Trophoblast cell (in vitro differentiated cells and primary cell): Measurements from ENCODE around the gene URAD.

ENCODE experiments used
- DNase-seq, 2 donors: peaks; one replicate each; pipeline ENCODE4 v3.0.0-alpha.2; 2016
- H2AFZ ChIP-seq: 2 replicates; pipeline ENCODE4 v1.6.1; 2013; ENCODE audit warnings: low read length, moderate library complexity, mild to moderate bottlenecking; ENCODE audit not compliant: insufficient read depth, poor library complexity
- H2AK5ac ChIP-seq: 2 replicates; pipeline ENCODE4 v1.6.1; 2013; ENCODE audit warnings: mild to moderate bottlenecking, low read length
- H2BK120ac ChIP-seq: 2 replicates; pipeline ENCODE4 v1.6.1; 2013; ENCODE audit warnings: low read length, mild to moderate bottlenecking, moderate library complexity; ENCODE audit not compliant: insufficient read depth, poor library complexity
- H2BK12ac ChIP-seq: 2 replicates; pipeline ENCODE4 v1.6.1; 2013; ENCODE audit warnings: mild to moderate bottlenecking, low read length, moderate library complexity
- H2BK5ac ChIP-seq: 2 replicates; pipeline ENCODE4 v1.6.1; 2013; ENCODE audit warnings: low read length, low read depth, moderate library complexity, mild to moderate bottlenecking; ENCODE audit not compliant: poor library complexity
- H3K14ac ChIP-seq: 2 replicates; pipeline ENCODE4 v1.6.1; 2013; ENCODE audit warnings: mild to moderate bottlenecking, low read length
- H3K18ac ChIP-seq: 2 replicates; pipeline ENCODE4 v1.6.1; 2013; ENCODE audit warnings: mild to moderate bottlenecking, low read length
- H3K23ac ChIP-seq: 2 replicates; pipeline ENCODE4 v1.6.1; 2013; ENCODE audit warnings: low read length
- H3K27ac ChIP-seq: 2 replicates; pipeline ENCODE4 v1.5.1; 2013; ENCODE audit warnings: low read depth, mild to moderate bottlenecking, inconsistent platforms, low read length, moderate library complexity
- H3K27me3 ChIP-seq: 2 replicates; pipeline ENCODE4 v1.6.1; 2013; ENCODE audit warnings: inconsistent platforms, mild to moderate bottlenecking, low read length, moderate library complexity; ENCODE audit not compliant: insufficient read depth
- H3K36me3 ChIP-seq, 2 experiments: 1 replicate in 1 of 2; 2 replicates in 1 of 2; pipeline ENCODE4 v1.6.1; 2013; ENCODE audit warnings: low read length in 2 of 2, mild to moderate bottlenecking in 2 of 2, moderate library complexity in 1 of 2; ENCODE audit not compliant: insufficient read depth in 2 of 2, control insufficient read depth in 1 of 2
- H3K4ac ChIP-seq: 2 replicates; pipeline ENCODE4 v1.6.1; 2013; ENCODE audit warnings: low read depth, mild to moderate bottlenecking, low read length, moderate library complexity
- H3K4me1 ChIP-seq, 2 experiments: 1 replicate in 1 of 2; 2 replicates in 1 of 2; pipeline ENCODE4 v1.6.1; 2013; ENCODE audit warnings: low read length in 2 of 2, mild to moderate bottlenecking in 2 of 2, moderate library complexity in 1 of 2; ENCODE audit not compliant: insufficient read depth in 2 of 2, control insufficient read depth in 1 of 2
- H3K4me2 ChIP-seq: 2 replicates; pipeline ENCODE4 v1.6.1; 2013; ENCODE audit warnings: inconsistent platforms, mild to moderate bottlenecking, low read length, moderate library complexity
- H3K4me3 ChIP-seq: 2 replicates; pipeline ENCODE4 v1.5.1; 2013; ENCODE audit warnings: mild to moderate bottlenecking, low read depth, low read length, inconsistent platforms
- H3K79me1 ChIP-seq: one replicate; pipeline ENCODE4 v1.6.1; 2013; ENCODE audit warnings: low read length
- H3K79me2 ChIP-seq: 2 replicates; pipeline ENCODE4 v1.6.1; 2013; ENCODE audit warnings: low read length, mild to moderate bottlenecking; ENCODE audit not compliant: control insufficient read depth, insufficient read depth, poor library complexity
- H3K9ac ChIP-seq: 2 replicates; pipeline ENCODE4 v1.6.1; 2013; ENCODE audit warnings: mild to moderate bottlenecking, low read length
- H3K9me3 ChIP-seq: 2 replicates; pipeline ENCODE4 v1.6.1; 2013; ENCODE audit warnings: low read depth, mild to moderate bottlenecking, control low read depth, inconsistent platforms, low read length; ENCODE audit not compliant: insufficient read depth
- H4K12ac ChIP-seq: 2 replicates; pipeline ENCODE4 v1.6.1; 2013; ENCODE audit warnings: low read depth, mild to moderate bottlenecking, low read length, moderate library complexity
- H4K8ac ChIP-seq: 2 replicates; pipeline ENCODE4 v1.6.1; 2013; ENCODE audit warnings: low read depth, mild to moderate bottlenecking, low read length, moderate library complexity
- H4K91ac ChIP-seq: one replicate; pipeline ENCODE4 v1.6.1; 2013; ENCODE audit warnings: low read depth, mild to moderate bottlenecking, low read length, moderate library complexity
- WGBS: extraction: QIAGEN DNeasy Blood & Tissue Kit; methylation state at CpG from one replicate; pipeline ENCODE4 v1.1.7; 2013; ENCODE audit warnings: missing lambda C conversion rate; ENCODE audit not compliant: insufficient read length, insufficient coverage; ENCODE audit errors: extremely low coverage; 5-methylcytosine and 5-hydroxymethylcytosine counted together

URAD gene

GRCh38 chr13:28027071-28027470 lies 38.6 kb upstream of the URAD start:
- H2BK12ac ChIP-seq, result no peak overlapping the region
- no peaks in the 10 kb centered on the region for H3K9me3 ChIP-seq
- H3K14ac ChIP-seq, result no peak overlapping the region
- no peak overlapping the region for H3K9ac ChIP-seq
- H3K4me1 ChIP-seq, result peaks cover 4% of the 10 kb centered on the region in 2 experiments
- H4K12ac ChIP-seq, result no peak overlapping the region
- H3K4me2 ChIP-seq, result no peak overlapping the region
- H3K79me1 ChIP-seq, result no peaks in the 10 kb centered on the region
- no peak overlapping the region for H3K18ac ChIP-seq
- H3K4me3 ChIP-seq, result no peak overlapping the region
- H3K27ac ChIP-seq, result no peak overlapping the region
- no peak overlapping the region for H2BK5ac ChIP-seq
- H2AFZ ChIP-seq, result no peak overlapping the region
- no peaks in the 10 kb centered on the region for H3K79me2 ChIP-seq
- no peaks in the 10 kb centered on the region for H3K36me3 ChIP-seq
- H2AK5ac ChIP-seq, result no peak overlapping the region
- H4K91ac ChIP-seq, result no peak overlapping the region
- H3K4ac ChIP-seq, result no peak overlapping the region
- no peak for DNase-seq
- no peak overlapping the region for H2BK120ac ChIP-seq
- no peak overlapping the region for H4K8ac ChIP-seq
- H3K27me3 ChIP-seq, result no peaks in the 10 kb centered on the region
- H3K23ac ChIP-seq, result no peak overlapping the region

GRCh38 chr13:28026508-28026907 lies 38.0 kb upstream of the URAD start:
- no peak overlapping the region for H2AFZ ChIP-seq
- H3K4me3 ChIP-seq, result no peak overlapping the region
- no peak overlapping the region for H3K23ac ChIP-seq
- no peak overlapping the region for H4K91ac ChIP-seq
- H4K12ac ChIP-seq, result no peak overlapping the region
- no peak overlapping the region for H3K18ac ChIP-seq
- no peak overlapping the region for H3K4ac ChIP-seq
- no peak overlapping the region for H3K4me2 ChIP-seq
- H3K4me1 ChIP-seq, result peaks cover 4% of the 10 kb centered on the region in 2 experiments
- WGBS, result no CpG with 5 or more reads among the region's 9 CpGs
- no peaks in the 10 kb centered on the region for H3K9me3 ChIP-seq
- H2BK5ac ChIP-seq, result no peak overlapping the region
- H3K27me3 ChIP-seq, result no peaks in the 10 kb centered on the region
- no peak overlapping the region for H3K27ac ChIP-seq
- H3K14ac ChIP-seq, result no peak overlapping the region
- no peaks in the 10 kb centered on the region for H3K36me3 ChIP-seq
- no peaks in the 10 kb centered on the region for H3K79me1 ChIP-seq
- no peaks in the 10 kb centered on the region for H3K79me2 ChIP-seq
- H2BK120ac ChIP-seq, result no peak overlapping the region
- H2BK12ac ChIP-seq, result no peak overlapping the region
- no peak overlapping the region for H2AK5ac ChIP-seq
- no peak for DNase-seq
- no peak overlapping the region for H3K9ac ChIP-seq
- H4K8ac ChIP-seq, result no peak overlapping the region

- Histone ChIP-seq H3K27ac (no peak overlapping the region), H3K4me2 (no peak overlapping the region), H3K18ac (no peak overlapping the region), H2BK120ac (no peak overlapping the region), H3K9ac (no peak overlapping the region), H3K27me3 (no peaks in the 10 kb centered on the region), H3K9me3 (no peaks in the 10 kb centered on the region), H3K23ac (no peak overlapping the region), H4K8ac (no peak overlapping the region), H4K12ac (no peak overlapping the region), H3K14ac (no peak overlapping the region), H2BK12ac (no peak overlapping the region), H2AFZ (peak overlapping the region; percentile 72), H2BK5ac (no peak overlapping the region), H3K4me3 (no peak overlapping the region), H3K79me1 (no peaks in the 10 kb centered on the region), H3K36me3 (no peaks in the 10 kb centered on the region), H4K91ac (no peak overlapping the region), H3K79me2 (no peaks in the 10 kb centered on the region), H3K4ac (no peak overlapping the region), H3K4me1 (peaks cover 4% of the 10 kb centered on the region in 2 experiments), H2AK5ac (no peak overlapping the region)
- DNase-seq, result no peak
- WGBS, result no CpG with 5 or more reads among the region's 9 CpGs
These were observed 34.5 kb upstream of the URAD start for GRCh38 chr13:28022848-28023518.

- H3K14ac ChIP-seq, result no peak overlapping the region
- no peaks in the 10 kb centered on the region for H3K27me3 ChIP-seq
- H3K79me1 ChIP-seq, result no peaks in the 10 kb centered on the region
- no peaks in the 10 kb centered on the region for H3K9me3 ChIP-seq
- H3K9ac ChIP-seq, result no peak overlapping the region
- H4K91ac ChIP-seq, result no peak overlapping the region
- no peak overlapping the region for H2BK5ac ChIP-seq
- no peak for DNase-seq
- no peak overlapping the region for H3K18ac ChIP-seq
- no peaks in the 10 kb centered on the region for H3K4me1 ChIP-seq
- H3K36me3 ChIP-seq, result no peaks in the 10 kb centered on the region
- H4K12ac ChIP-seq, result no peak overlapping the region
- no peaks in the 10 kb centered on the region for H3K79me2 ChIP-seq
- no peak overlapping the region for H3K23ac ChIP-seq
- no peak overlapping the region for H2BK120ac ChIP-seq
- no peak overlapping the region for H3K4ac ChIP-seq
- H2AFZ ChIP-seq, result no peak overlapping the region
- no CpG with 5 or more reads among the region's 3 CpGs for WGBS
- no peak overlapping the region for H3K27ac ChIP-seq
- H3K4me3 ChIP-seq, result no peak overlapping the region
- no peak overlapping the region for H2BK12ac ChIP-seq
- no peak overlapping the region for H3K4me2 ChIP-seq
- no peak overlapping the region for H2AK5ac ChIP-seq
- no peak overlapping the region for H4K8ac ChIP-seq
These were observed 25.8 kb upstream of the URAD start for GRCh38 chr13:28014301-28014700.
